Keratinocyte (primary cell): ENCODE results near the gene PAX2. TPM values are rescaled to one million over a fixed set of nuclear protein-coding genes. Genes with fewer than 3 reads are reported as not detected.

ENCODE experiments used
- DNase-seq: peaks from one replicate; pipeline ENCODE4 v3.0.0-alpha.2; 2011; ENCODE audit warnings: low read depth, missing footprints, low spot score
- FAIRE-seq: peaks from 2 replicates; lab custom pipeline; 2011; peaks lifted over from hg19 to GRCh38; lab: Jason Lieb, UNC
- H2AFZ ChIP-seq: 2 replicates; pipeline ENCODE4 v1.6.0; 2012; ENCODE audit warnings: low read length, control low read depth, inconsistent platforms; ENCODE audit not compliant: control insufficient read depth
- H3K27ac ChIP-seq: 2 replicates; pipeline ENCODE4 v1.5.1; 2011; ENCODE audit warnings: low read length; ENCODE audit not compliant: control insufficient read depth, insufficient read depth
- H3K27me3 ChIP-seq: 3 replicates; pipeline ENCODE4 v1.6.0; 2011; ENCODE audit warnings: low read length; ENCODE audit not compliant: control insufficient read depth, insufficient read depth; ENCODE audit errors: extremely low read depth
- H3K36me3 ChIP-seq, 2 experiments: 2 replicates in 1 of 2; 3 replicates in 1 of 2; pipeline ENCODE4 v1.5.1; 2011; ENCODE audit warnings: low read length in 2 of 2, mild to moderate bottlenecking in 1 of 2; ENCODE audit not compliant: control insufficient read depth in 2 of 2, insufficient read depth in 2 of 2; ENCODE audit errors: extremely low read depth in 1 of 2
- H3K4me1 ChIP-seq: 3 replicates; pipeline ENCODE4 v1.5.1; 2011; ENCODE audit warnings: low read length; ENCODE audit not compliant: control insufficient read depth, insufficient read depth; ENCODE audit errors: extremely low read depth
- H3K4me2 ChIP-seq: 3 replicates; pipeline ENCODE4 v1.6.0; 2011; ENCODE audit warnings: low read depth, low read length; ENCODE audit not compliant: control insufficient read depth, insufficient read depth; ENCODE audit errors: extremely low read depth
- H3K4me3 ChIP-seq, 3 experiments: fragments of 200-600 bp in 1 of 3; sonication (generic) in 1 of 3; 2 replicates in 2 of 3; 3 replicates in 1 of 3; pipeline ENCODE4 v1.5.1; 2011 to 2016; ENCODE audit warnings: low read length in 3 of 3, mild to moderate bottlenecking in 3 of 3, control low read depth in 2 of 3, inconsistent platforms in 1 of 3, low read depth in 1 of 3, mixed read lengths in 1 of 3, mixed run types in 1 of 3, moderate library complexity in 1 of 3; ENCODE audit not compliant: control insufficient read depth in 2 of 3, insufficient read depth in 2 of 3; ENCODE audit errors: extremely low read depth in 1 of 3
- H3K79me2 ChIP-seq: 2 replicates; pipeline ENCODE4 v1.6.0; 2012; ENCODE audit warnings: low read length; ENCODE audit not compliant: control insufficient read depth, insufficient read depth
- H3K9ac ChIP-seq: 3 replicates; pipeline ENCODE4 v1.6.0; 2011; ENCODE audit warnings: low read length; ENCODE audit not compliant: control insufficient read depth, insufficient read depth; ENCODE audit errors: extremely low read depth
- H3K9me1 ChIP-seq: 3 replicates; pipeline ENCODE4 v1.6.0; 2011; ENCODE audit warnings: low read length; ENCODE audit not compliant: control insufficient read depth, insufficient read depth; ENCODE audit errors: extremely low read depth
- H3K9me3 ChIP-seq: 2 replicates; pipeline ENCODE4 v1.5.1; 2012; ENCODE audit warnings: low read depth, low read length; ENCODE audit not compliant: control insufficient read depth
- H4K20me1 ChIP-seq: 3 replicates; pipeline ENCODE4 v1.6.0; 2011; ENCODE audit warnings: low read length; ENCODE audit not compliant: control insufficient read depth, insufficient read depth; ENCODE audit errors: extremely low read depth
- CTCF ChIP-seq, 3 experiments: IDR thresholded peaks in 1 of 3; conservative IDR thresholded peaks in 1 of 3; optimal IDR thresholded peaks in 1 of 3; 2 replicates in 2 of 3; 3 replicates in 1 of 3; pipeline versions ENCODE3 to v1.5.1; 2011; ENCODE audit warnings: low read length in 3 of 3, mild to moderate bottlenecking in 3 of 3, moderate library complexity in 2 of 3, control low read depth in 1 of 3, inconsistent platforms in 1 of 3; ENCODE audit not compliant: insufficient read depth in 2 of 3; ENCODE audit errors: extremely low read depth in 1 of 3
- EZH2 ChIP-seq: IDR thresholded peaks from one replicate; pipeline ENCODE4 v1.6.1; 2012; ENCODE audit warnings: inconsistent platforms, mild to moderate bottlenecking, low read length, moderate library complexity
- dilution Hi-C: fragments of 300-500 bp; cut with MboI; formaldehyde crosslinking; loops from one replicate; pipeline ENCODE4 v1.7.0; 2020; ENCODE audit warnings: low sequenced_read_pairs; ENCODE audit not compliant: extremely low pct_ligation_motif_present
- polyA plus RNA-seq, 5 experiments: library from polyadenylated mRNA; depleted of rRNA in 3 of 5; stranded (reverse) in 3 of 5; stranded (forward) in 1 of 5; unstranded in 1 of 5; fragments of >200 nt; gene quantifications; 1 replicate in 1 of 5; 2 replicates in 3 of 5; 3 replicates in 1 of 5; pipeline versions ENCODE4 v1.2.1 to v1.2.3, GENCODE V29; 2011 to 2012; ENCODE audit warnings: missing spikeins in 2 of 5, low read depth in 1 of 5, low replicate concordance in 1 of 5

The PAX2 gene
- polyA plus RNA-seq, 1 donor (not counting 4 experiments of a cell fraction or from before 2014, with no cell fraction given) = not detected

- no peak overlapping the region for H2AFZ ChIP-seq
- H3K4me1 ChIP-seq = no peaks in the 10 kb centered on the region
- H3K4me2 ChIP-seq = no peak overlapping the region
- no peaks in the 10 kb centered on the region for H3K9me1 ChIP-seq
- H3K27ac ChIP-seq = no peak overlapping the region
- H3K27me3 ChIP-seq = peaks cover 24% of the 10 kb centered on the region
- DNase-seq (no peak), FAIRE-seq (no peak)
- dilution Hi-C loops = no loop called here
- no peaks in the 10 kb centered on the region for H3K9me3 ChIP-seq
- H3K4me3 ChIP-seq = no peak overlapping the region
- TF ChIP-seq CTCF (optimal IDR thresholded peaks at IDR 0.05 in 1 of 3, IDR thresholded peaks at IDR 0.05 in 1 of 3, conservative IDR thresholded peaks at IDR 0.05 in 1 of 3; ENCODE audit: extremely low read depth in 1 of 3, insufficient read depth in 2 of 3, low read length in 3 of 3) = no peak
- TF ChIP-seq EZH2 = no peak
- no peak overlapping the region for H3K9ac ChIP-seq
- H3K79me2 ChIP-seq = no peaks in the 10 kb centered on the region
- H3K36me3 ChIP-seq = no peaks in the 10 kb centered on the region
- H4K20me1 ChIP-seq = no peaks in the 10 kb centered on the region
These were observed 22.0 kb downstream of the PAX2 start for GRCh38 chr10:100767422-100767775.

GRCh38 chr10:100769481-100769880 lies 24.1 kb downstream of the PAX2 start:
- H3K27me3 ChIP-seq = peaks cover 21% of the 10 kb centered on the region
- no peaks in the 10 kb centered on the region for H4K20me1 ChIP-seq
- no peak overlapping the region for H3K4me3 ChIP-seq
- H3K79me2 ChIP-seq = no peaks in the 10 kb centered on the region
- no peak for TF ChIP-seq CTCF (optimal IDR thresholded peaks at IDR 0.05 in 1 of 3, IDR thresholded peaks at IDR 0.05 in 1 of 3, conservative IDR thresholded peaks at IDR 0.05 in 1 of 3; ENCODE audit: extremely low read depth in 1 of 3, insufficient read depth in 2 of 3, low read length in 3 of 3)
- no peak for TF ChIP-seq EZH2
- H3K4me2 ChIP-seq = no peak overlapping the region
- no peaks in the 10 kb centered on the region for H3K4me1 ChIP-seq
- dilution Hi-C loops = no loop called here
- no peak overlapping the region for H3K27ac ChIP-seq
- no peaks in the 10 kb centered on the region for H3K9me1 ChIP-seq
- no peak overlapping the region for H2AFZ ChIP-seq
- FAIRE-seq (no peak), DNase-seq (no peak)
- no peak overlapping the region for H3K9ac ChIP-seq
- H3K9me3 ChIP-seq = no peaks in the 10 kb centered on the region
- H3K36me3 ChIP-seq = no peaks in the 10 kb centered on the region
